NCI-H1092 treated with DMSO at 0.1 percent for 48 hours (cell line): Measurements from ENCODE around the gene CAMK1D.
A peak's percentile ranks its signal among the peaks of the same experiment; 100 is the strongest.

Experiments
- DNase-seq: peaks from one replicate; lab custom pipeline; 2025; lab: John Stamatoyannopoulos, UW

The CAMK1D gene

GRCh38 chr10:12499076-12499986, 150.0 kb downstream of the CAMK1D start:
- no peak for DNase-seq

GRCh38 chr10:12500381-12501303, 151.3 kb downstream of the CAMK1D start:
- DNase-seq = peak; percentile 68

GRCh38 chr10:12501324-12501723, 152.0 kb downstream of the CAMK1D start:
- DNase-seq = no peak

- no peak for DNase-seq
Measured at GRCh38 chr10:12501841-12502525, 152.6 kb downstream of the CAMK1D start.

- DNase-seq = no peak
Measured at GRCh38 chr10:12502526-12503274, 153.4 kb downstream of the CAMK1D start.

GRCh38 chr10:12503311-12503710, 154.0 kb downstream of the CAMK1D start:
- DNase-seq = peak; percentile 45

GRCh38 chr10:12504176-12504575, 154.8 kb downstream of the CAMK1D start:
- no peak for DNase-seq

GRCh38 chr10:12504628-12505027, 155.3 kb downstream of the CAMK1D start:
- no peak for DNase-seq

- DNase-seq = no peak
Measured at GRCh38 chr10:12505683-12506082, 156.3 kb downstream of the CAMK1D start.

GRCh38 chr10:12507165-12507850, 158.0 kb downstream of the CAMK1D start:
- no peak for DNase-seq

- no peak for DNase-seq
Measured at GRCh38 chr10:12508165-12508564, 158.8 kb downstream of the CAMK1D start.

GRCh38 chr10:12509016-12509793, 159.9 kb downstream of the CAMK1D start:
- DNase-seq = no peak

- DNase-seq = no peak
Measured at GRCh38 chr10:12509794-12510100, 160.4 kb downstream of the CAMK1D start.

GRCh38 chr10:12510501-12510941, 161.2 kb downstream of the CAMK1D start:
- no peak for DNase-seq

GRCh38 chr10:12510984-12511383, 161.6 kb downstream of the CAMK1D start:
- DNase-seq = no peak

GRCh38 chr10:12511651-12512050, 162.3 kb downstream of the CAMK1D start:
- DNase-seq = peak; percentile 28

- peak; percentile 98 for DNase-seq
Measured at GRCh38 chr10:12512332-12513002, 163.1 kb downstream of the CAMK1D start.

GRCh38 chr10:12513003-12513365, 163.6 kb downstream of the CAMK1D start:
- no peak for DNase-seq
